GM21528 (cell line): Measurements from ENCODE around the gene SPINK1.
A peak's percentile ranks its signal among the peaks of the same experiment; 100 is the strongest.
"Not testable (repeated sequence)": the region's sequence is repeated elsewhere in the genome, so short reads cannot be mapped to it uniquely, and the experiment has no call there.

ENCODE experiments used
- ATAC-seq: cut with Tn5 transposase; IDR thresholded peaks from one replicate; pipeline ENCODE4 v1.9.1; 2021; ENCODE audit warnings: mild to moderate bottlenecking, moderate library complexity; ENCODE audit not compliant: unreplicated experiment, low FRiP score

SPINK1 gene

GRCh38 chr5:147809830-147810666, 21.4 kb downstream of the SPINK1 start:
- ATAC-seq: no peak

- ATAC-seq: peak; percentile 89
Observed at GRCh38 chr5:147805030-147805454, 26.4 kb downstream of the SPINK1 start.

- ATAC-seq: no peak
Observed at GRCh38 chr5:147804334-147804733, 27.1 kb downstream of the SPINK1 start.

- ATAC-seq: no peak
Observed at GRCh38 chr5:147803926-147804325, 27.5 kb downstream of the SPINK1 start.

- ATAC-seq: not testable (repeated sequence)
Observed at GRCh38 chr5:147803161-147803560, 28.3 kb downstream of the SPINK1 start.

- no peak for ATAC-seq
Observed at GRCh38 chr5:147801461-147801860, 30.0 kb downstream of the SPINK1 start.

- no peak for ATAC-seq
Observed at GRCh38 chr5:147800491-147800890, 31.0 kb downstream of the SPINK1 start.

- ATAC-seq: no peak
Observed at GRCh38 chr5:147796556-147797308, 34.7 kb downstream of the SPINK1 start.

- no peak for ATAC-seq
Observed at GRCh38 chr5:147791181-147791580, 40.3 kb downstream of the SPINK1 start.

- ATAC-seq: no peak
Observed at GRCh38 chr5:147789820-147790219, 41.7 kb downstream of the SPINK1 start.

GRCh38 chr5:147788023-147788422, 43.4 kb downstream of the SPINK1 start:
- ATAC-seq: no peak

GRCh38 chr5:147786142-147786541, 45.3 kb downstream of the SPINK1 start:
- ATAC-seq: no peak

GRCh38 chr5:147784146-147784987, 47.1 kb downstream of the SPINK1 start:
- no peak for ATAC-seq

- peak; percentile 49 for ATAC-seq
Observed at GRCh38 chr5:147782110-147783028, 49.1 kb downstream of the SPINK1 start, which contains the start of gene JAKMIP2. TSS of gene JAKMIP2 (minus strand) at chr5:147782728. CDS start at chr5:147671806, 110,922 bp downstream.

- no peak for ATAC-seq
Observed at GRCh38 chr5:147780924-147781573, 50.4 kb downstream of the SPINK1 start.

- ATAC-seq: no peak
Observed at GRCh38 chr5:147779694-147780093, 51.8 kb downstream of the SPINK1 start.

- ATAC-seq: no peak
Observed at GRCh38 chr5:147776989-147777388, 54.5 kb downstream of the SPINK1 start.
